RWPE2 (cell line): ENCODE data around the gene VAV1.
"Not testable (repeated sequence)": the region's sequence is repeated elsewhere in the genome, so short reads cannot be mapped to it uniquely, and the experiment has no call there.

Experiments
- ATAC-seq: fragments of 200-7000 bp; cut with Tn5 transposase; 3 replicates; pipeline ENCODE4 v1.9.1; 2021; ENCODE audit warnings: low read depth
- DNase-seq: peaks from one replicate; pipeline ENCODE4 v3.0.0-alpha.2; 2020; ENCODE audit warnings: low spot score
- H3K27ac ChIP-seq: fragments of 450-650 bp; 2 replicates; pipeline ENCODE4 v1.5.1; 2017; ENCODE audit warnings: mild to moderate bottlenecking; ENCODE audit not compliant: poor library complexity, severe bottlenecking
- H3K27me3 ChIP-seq: fragments of 250-450 bp; sonication (Bioruptor Pico); 2 replicates; pipeline ENCODE4 v1.5.1; 2021; ENCODE audit warnings: mild to moderate bottlenecking, moderate library complexity; ENCODE audit not compliant: insufficient read depth, poor library complexity, severe bottlenecking
- H3K36me3 ChIP-seq: fragments of 250-450 bp; sonication (Bioruptor Pico); 2 replicates; pipeline ENCODE4 v1.5.1; 2020; ENCODE audit warnings: low read depth, mild to moderate bottlenecking, moderate library complexity
- H3K4me1 ChIP-seq: fragments of 250-450 bp; sonication (Bioruptor Pico); 2 replicates; pipeline ENCODE4 v1.5.1; 2021; ENCODE audit warnings: mild to moderate bottlenecking, moderate library complexity; ENCODE audit not compliant: insufficient read depth, poor library complexity, severe bottlenecking
- H3K4me3 ChIP-seq: fragments of 250-450 bp; sonication (Bioruptor Pico); 2 replicates; pipeline ENCODE4 v1.5.1; 2021; ENCODE audit warnings: mild to moderate bottlenecking, moderate library complexity; ENCODE audit not compliant: severe bottlenecking
- H3K9me3 ChIP-seq: fragments of 250-450 bp; sonication (Bioruptor Pico); 2 replicates; pipeline ENCODE4 v1.5.1; 2021; ENCODE audit warnings: mild to moderate bottlenecking, moderate library complexity; ENCODE audit not compliant: severe bottlenecking
- TF ChIP-seq, protein P1 (sequence below): fragments of 450-650 bp; IDR thresholded peaks from one replicate; pipeline ENCODE4 v1.5.1; 2017; ENCODE audit warnings: mild to moderate bottlenecking, moderate library complexity; ENCODE audit not compliant: poor library complexity, severe bottlenecking

The VAV1 gene

DNA sequence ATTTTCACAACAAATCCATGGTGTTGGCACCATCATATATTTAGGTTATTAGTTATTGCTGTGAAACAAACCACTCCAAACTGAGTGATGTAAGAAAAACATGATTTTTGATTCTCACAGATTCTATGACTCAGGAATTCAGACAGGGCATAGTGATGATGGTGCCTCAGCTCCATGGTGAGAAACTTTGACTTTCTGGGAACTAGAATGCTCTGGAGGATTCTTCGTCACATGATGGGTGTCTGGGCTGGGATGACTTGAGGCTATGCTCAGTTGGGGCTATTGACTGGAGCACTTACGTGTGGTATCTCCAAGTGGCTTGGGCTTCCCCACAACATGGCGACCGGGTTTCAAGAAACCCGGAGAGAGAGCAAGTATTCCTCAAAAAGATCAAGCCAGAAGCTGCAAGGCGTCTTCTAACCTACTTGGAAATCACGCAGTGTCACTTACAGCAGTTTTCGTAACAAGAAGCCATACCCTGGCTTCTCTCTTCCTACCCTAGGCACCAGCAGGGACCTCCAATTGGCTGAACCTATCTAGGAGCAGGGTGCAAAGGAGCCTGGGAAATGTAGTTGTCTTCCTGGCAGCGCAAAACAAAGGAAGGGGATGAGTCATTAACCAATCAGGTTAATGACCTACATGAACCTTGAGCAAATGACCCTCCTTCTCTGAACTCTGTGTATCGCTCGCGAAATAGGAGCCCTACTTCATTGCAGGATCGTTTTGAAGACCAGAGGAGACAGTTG lies 22.4 kb downstream of the VAV1 start:
- TF ChIP-seq, protein P1, sequence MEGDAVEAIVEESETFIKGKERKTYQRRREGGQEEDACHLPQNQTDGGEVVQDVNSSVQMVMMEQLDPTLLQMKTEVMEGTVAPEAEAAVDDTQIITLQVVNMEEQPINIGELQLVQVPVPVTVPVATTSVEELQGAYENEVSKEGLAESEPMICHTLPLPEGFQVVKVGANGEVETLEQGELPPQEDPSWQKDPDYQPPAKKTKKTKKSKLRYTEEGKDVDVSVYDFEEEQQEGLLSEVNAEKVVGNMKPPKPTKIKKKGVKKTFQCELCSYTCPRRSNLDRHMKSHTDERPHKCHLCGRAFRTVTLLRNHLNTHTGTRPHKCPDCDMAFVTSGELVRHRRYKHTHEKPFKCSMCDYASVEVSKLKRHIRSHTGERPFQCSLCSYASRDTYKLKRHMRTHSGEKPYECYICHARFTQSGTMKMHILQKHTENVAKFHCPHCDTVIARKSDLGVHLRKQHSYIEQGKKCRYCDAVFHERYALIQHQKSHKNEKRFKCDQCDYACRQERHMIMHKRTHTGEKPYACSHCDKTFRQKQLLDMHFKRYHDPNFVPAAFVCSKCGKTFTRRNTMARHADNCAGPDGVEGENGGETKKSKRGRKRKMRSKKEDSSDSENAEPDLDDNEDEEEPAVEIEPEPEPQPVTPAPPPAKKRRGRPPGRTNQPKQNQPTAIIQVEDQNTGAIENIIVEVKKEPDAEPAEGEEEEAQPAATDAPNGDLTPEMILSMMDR, result no peak
- ATAC-seq (no peak), DNase-seq (no peak)
- Histone ChIP-seq H3K4me3 (no peak overlapping the region), H3K36me3 (no peaks in the 10 kb centered on the region), H3K4me1 (no peaks in the 10 kb centered on the region), H3K27me3 (no peaks in the 10 kb centered on the region), H3K9me3 (no peaks in the 10 kb centered on the region), H3K27ac (no peak overlapping the region)

DNA sequence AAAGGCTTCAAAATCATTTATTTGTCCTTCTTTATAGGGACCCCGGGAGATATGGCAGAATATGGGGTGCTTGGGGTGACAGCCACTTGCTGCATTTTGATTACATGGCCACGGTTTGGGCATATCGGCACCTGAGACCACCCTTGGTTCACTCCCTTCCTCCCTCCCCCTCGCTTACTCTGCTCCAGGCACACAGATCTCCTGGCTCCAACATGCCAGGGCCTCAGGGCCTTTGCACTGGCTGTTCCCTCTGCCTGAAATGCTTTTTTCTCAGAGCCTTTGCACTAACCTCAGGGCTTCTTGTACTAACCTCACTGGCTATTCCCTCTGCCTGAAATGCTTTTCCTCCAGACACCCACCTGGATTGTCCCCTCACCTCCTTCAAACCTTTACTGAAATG lies 23.8 kb downstream of the VAV1 start:
- no peaks in the 10 kb centered on the region for H3K27me3 ChIP-seq
- ATAC-seq (no peak), DNase-seq (no peak)
- H3K9me3 ChIP-seq, result no peaks in the 10 kb centered on the region
- H3K36me3 ChIP-seq, result no peaks in the 10 kb centered on the region
- peaks cover 7% of the 10 kb centered on the region for H3K4me1 ChIP-seq
- TF ChIP-seq, protein P1, result no peak
- H3K4me3 ChIP-seq, result no peak overlapping the region
- no peak overlapping the region for H3K27ac ChIP-seq

DNA sequence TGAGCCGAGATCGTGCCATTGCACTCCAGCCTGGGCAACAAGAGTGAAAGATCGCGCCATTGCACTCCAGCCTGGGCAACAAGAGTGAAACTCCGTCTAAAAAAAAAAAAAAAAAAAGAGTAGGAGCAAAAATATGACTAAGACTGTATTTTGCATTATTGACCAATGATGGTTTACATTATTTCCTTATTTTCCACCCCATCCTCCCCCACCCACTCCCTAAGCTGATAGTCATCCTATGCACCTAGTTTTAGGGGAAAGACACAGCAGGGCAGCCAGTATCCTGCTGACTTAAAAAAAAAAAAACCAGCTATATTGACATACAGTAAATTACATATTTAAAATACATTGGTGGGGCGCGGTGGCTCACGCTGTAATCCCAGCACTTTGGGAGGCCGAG lies 25.1 kb downstream of the VAV1 start:
- H3K4me1 ChIP-seq, result peaks cover 18% of the 10 kb centered on the region
- TF ChIP-seq, protein P1, result no peak
- H3K4me3 ChIP-seq, result no peak overlapping the region
- no peaks in the 10 kb centered on the region for H3K9me3 ChIP-seq
- H3K36me3 ChIP-seq, result no peaks in the 10 kb centered on the region
- DNase-seq, result no peak
- H3K27ac ChIP-seq, result no peak overlapping the region
- no peaks in the 10 kb centered on the region for H3K27me3 ChIP-seq
- no peak for ATAC-seq

DNA sequence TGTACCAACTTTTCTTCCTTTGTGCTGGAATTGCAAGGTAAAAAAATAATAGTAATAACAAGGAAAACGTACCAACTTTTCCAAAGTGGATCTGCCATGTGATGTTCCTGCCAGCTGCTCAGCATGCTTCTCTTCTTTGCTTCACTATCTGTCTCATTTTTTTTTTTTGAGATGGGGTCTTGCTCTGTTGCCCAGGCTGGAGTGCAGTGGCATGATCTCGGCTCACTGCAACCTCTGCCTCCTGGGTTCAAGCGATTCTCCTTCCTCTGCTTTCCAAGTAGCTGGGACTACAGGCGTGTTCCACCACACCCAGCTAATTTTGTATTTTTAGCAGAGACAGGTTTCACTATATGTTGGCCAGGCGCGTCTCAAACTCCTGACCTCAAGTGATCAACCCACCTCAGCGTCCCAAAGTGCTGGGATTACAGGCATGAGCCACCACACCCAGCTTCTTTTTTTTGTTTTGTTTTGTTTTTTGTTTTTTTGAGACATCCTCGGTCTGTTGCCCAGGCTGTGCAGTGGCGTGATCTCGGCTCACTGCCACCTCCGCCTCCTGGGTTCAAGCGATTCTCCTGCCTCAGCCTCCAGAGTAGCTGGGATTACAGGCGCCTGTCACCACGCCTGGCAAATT lies 27.8 kb downstream of the VAV1 start:
- not testable (repeated sequence) for H3K36me3 ChIP-seq, H3K4me3 ChIP-seq, H3K27me3 ChIP-seq, H3K9me3 ChIP-seq, DNase-seq, ATAC-seq
- Histone ChIP-seq H3K27ac (peak overlapping the region; percentile 88), H3K4me1 (peaks cover 18% of the 10 kb centered on the region)

DNA sequence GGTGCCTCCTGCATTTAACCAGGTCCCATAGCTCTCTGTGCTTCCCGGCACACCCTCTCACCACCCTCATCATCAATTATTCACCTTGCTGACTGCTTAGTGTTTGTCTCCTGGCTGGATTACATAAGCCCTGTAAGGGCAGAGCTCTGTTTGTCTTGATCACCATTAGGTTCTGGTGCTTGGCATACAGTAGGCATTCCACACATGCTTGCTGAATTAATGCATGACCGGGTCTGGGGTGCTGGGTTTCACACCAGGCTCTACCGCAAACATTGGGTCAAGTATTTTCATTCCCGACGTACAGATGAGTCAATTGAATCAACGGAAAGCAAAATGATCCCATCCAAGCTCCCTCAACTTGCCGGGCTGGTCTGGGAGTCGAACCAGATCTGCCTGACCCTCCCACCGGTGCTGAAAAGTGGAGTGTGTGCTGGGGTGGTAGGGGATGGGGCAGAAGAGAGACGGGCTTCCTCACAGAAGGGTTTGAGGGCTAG lies 28.5 kb downstream of the VAV1 start:
- no peaks in the 10 kb centered on the region for H3K27me3 ChIP-seq
- TF ChIP-seq, protein P1, result no peak
- peak overlapping the region; percentile 88 for H3K27ac ChIP-seq
- peak overlapping the region; percentile 19 for H3K4me3 ChIP-seq
- H3K36me3 ChIP-seq, result no peaks in the 10 kb centered on the region
- H3K9me3 ChIP-seq, result no peaks in the 10 kb centered on the region
- peaks cover 18% of the 10 kb centered on the region for H3K4me1 ChIP-seq
- ATAC-seq, result peak; percentile 93
- DNase-seq, result peak; percentile 79
